HepG2 (cell line): ENCODE results near the gene FSD2. TPM values are rescaled to one million over a fixed set of nuclear protein-coding genes. Genes with fewer than 3 reads are reported as not detected.
A peak's percentile ranks its signal among the peaks of the same experiment; 100 is the strongest.

Experiments used
- AGO1 ChIP-seq: fragments of 200-400 bp; formaldehyde crosslinking; IDR thresholded peaks from 2 replicates; pipeline ENCODE4 v1.6.1; 2017; ENCODE audit warnings: mild to moderate bottlenecking, low read depth, low read length, moderate library complexity; ENCODE audit not compliant: poor library complexity, severe bottlenecking
- BCL3 ChIP-seq: sonication (generic); formaldehyde crosslinking; IDR thresholded peaks from 2 replicates; pipeline ENCODE4 v1.5.1; 2020; ENCODE audit warnings: mild to moderate bottlenecking, missing genetic modification reagents, moderate library complexity
- BHLHE40 ChIP-seq: IDR thresholded peaks from 2 replicates; pipeline ENCODE4 v1.6.1; 2011; ENCODE audit warnings: low read length, improper control_type of control experiment
- HINFP ChIP-seq: sonication (generic); formaldehyde crosslinking; IDR thresholded peaks from 2 replicates; pipeline ENCODE4 v1.4.0; 2020; ENCODE audit warnings: low read depth, mild to moderate bottlenecking, missing genetic modification reagents
- HNF4A ChIP-seq: sonication (generic); formaldehyde crosslinking; IDR thresholded peaks from 2 replicates; pipeline ENCODE4 v1.4.0; 2020; ENCODE audit warnings: missing genetic modification reagents
- SAP130 ChIP-seq: IDR thresholded peaks from 2 replicates; pipeline ENCODE4 v1.6.1; 2016; ENCODE audit warnings: low read depth
- SETDB1 ChIP-seq: sonication (generic); formaldehyde crosslinking; IDR thresholded peaks from 2 replicates; pipeline ENCODE4 v1.5.1; 2020; ENCODE audit warnings: missing genetic modification reagents, mild to moderate bottlenecking, borderline replicate concordance
- SNRNP70 ChIP-seq: fragments of 200-400 bp; formaldehyde crosslinking; IDR thresholded peaks from 2 replicates; pipeline ENCODE4 v1.6.1; 2017; ENCODE audit warnings: mild to moderate bottlenecking, low read depth, low read length, moderate library complexity
- TP53 ChIP-seq: sonication (generic); formaldehyde crosslinking; conservative IDR thresholded peaks from 2 replicates; pipeline ENCODE4 v1.4.0; 2020; ENCODE audit warnings: missing genetic modification reagents
- ZNF17 ChIP-seq: sonication (generic); formaldehyde crosslinking; IDR thresholded peaks from 2 replicates; pipeline ENCODE4 v1.5.0; 2020; ENCODE audit warnings: mild to moderate bottlenecking, missing genetic modification reagents
- ZNF225 ChIP-seq: sonication (generic); formaldehyde crosslinking; IDR thresholded peaks from 2 replicates; pipeline ENCODE4 v1.4.0; 2020; ENCODE audit warnings: mild to moderate bottlenecking, missing genetic modification reagents
- ZNF451 ChIP-seq: sonication (generic); formaldehyde crosslinking; IDR thresholded peaks from 2 replicates; pipeline ENCODE4 v1.5.0; 2020; ENCODE audit warnings: mild to moderate bottlenecking, missing genetic modification reagents
- ZNF639 ChIP-seq: conservative IDR thresholded peaks from 2 replicates; pipeline ENCODE4 v1.6.1; 2018; ENCODE audit warnings: missing genetic modification reagents
- polyA plus RNA-seq, 8 experiments: library from polyadenylated mRNA; depleted of rRNA in 3 of 8; stranded (reverse) in 7 of 8; unstranded in 1 of 8; fragments of >200 nt; fragmentation: Illumina TruSeq in 4 of 8; extraction: Trizol in 4 of 8; gene quantifications; 2 replicates each; pipeline versions ENCODE4 v1.2.1 to v1.2.3, GENCODE V29; 2011 to 2016; ENCODE audit warnings: low read depth in 4 of 8, missing spikeins in 1 of 8, mixed read lengths in 1 of 8; ENCODE audit not compliant: insufficient read depth in 1 of 8
- total RNA-seq, 5 experiments: library from RNA; depleted of rRNA; stranded (reverse); fragments of >200 nt; fragmentation: Illumina TruSeq; extraction: Trizol; gene quantifications; 2 replicates each; pipeline ENCODE4 v1.2.3, GENCODE V29; 2016; ENCODE audit warnings: low read depth in 1 of 5
- TF ChIP-seq, protein P1 (sequence below), 2 experiments: IDR thresholded peaks; 2 replicates each; pipeline ENCODE4 v1.6.1; 2011 to 2012; ENCODE audit warnings: low read length in 2 of 2, borderline replicate concordance in 1 of 2, low read depth in 1 of 2, mild to moderate bottlenecking in 1 of 2, moderate library complexity in 1 of 2
- TF ChIP-seq, protein P2 (sequence below): fragments of 450-650 bp; IDR thresholded peaks from 2 replicates; pipeline ENCODE4 v1.6.1; 2017; ENCODE audit warnings: mild to moderate bottlenecking
- TF ChIP-seq, protein P3 (sequence below): IDR thresholded peaks from 2 replicates; pipeline ENCODE4 v1.6.1; 2016

Gene FSD2
- total and polyA plus RNA-seq, 2 of the 13 experiments (the other 11 are each of a cell fraction or from before 2014, with no cell fraction given): not detected

DNA sequence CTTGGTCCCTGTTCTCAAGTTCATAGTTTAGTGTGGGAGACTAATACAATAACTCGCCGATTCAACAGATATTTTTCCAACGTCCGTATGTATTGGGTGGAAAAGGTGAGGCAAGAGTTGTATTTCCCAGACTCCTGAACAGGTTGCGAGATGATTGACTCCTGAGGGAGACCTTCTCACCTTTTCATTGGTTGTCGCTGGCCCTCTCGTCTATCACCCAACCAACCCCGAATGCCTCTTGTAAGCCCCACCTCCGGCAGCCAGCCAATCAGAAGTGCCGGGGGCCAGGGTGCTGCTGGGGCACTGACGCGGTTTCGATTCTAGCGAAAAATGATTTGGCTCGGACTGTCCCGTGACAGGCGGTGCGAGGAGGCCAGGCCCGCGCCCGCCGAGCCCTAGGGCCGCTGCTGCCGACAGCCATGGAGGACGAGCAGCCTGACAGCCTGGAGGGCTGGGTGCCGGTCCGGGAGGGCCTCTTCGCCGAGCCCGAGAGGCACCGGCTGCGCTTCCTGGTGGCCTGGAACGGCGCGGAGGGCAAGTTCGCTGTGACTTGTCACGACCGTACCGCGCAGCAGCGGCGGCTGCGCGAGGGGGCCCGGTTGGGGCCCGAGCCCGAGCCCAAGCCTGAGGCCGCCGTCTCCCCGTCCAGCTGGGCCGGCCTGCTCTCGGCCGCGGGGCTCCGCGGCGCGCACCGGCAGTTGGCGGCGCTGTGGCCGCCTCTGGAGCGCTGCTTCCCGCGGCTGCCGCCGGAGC is 3.6 kb upstream of the FSD2 start, which contains the start of gene WHAMM (continued):
- TF ChIP-seq, protein P1, sequence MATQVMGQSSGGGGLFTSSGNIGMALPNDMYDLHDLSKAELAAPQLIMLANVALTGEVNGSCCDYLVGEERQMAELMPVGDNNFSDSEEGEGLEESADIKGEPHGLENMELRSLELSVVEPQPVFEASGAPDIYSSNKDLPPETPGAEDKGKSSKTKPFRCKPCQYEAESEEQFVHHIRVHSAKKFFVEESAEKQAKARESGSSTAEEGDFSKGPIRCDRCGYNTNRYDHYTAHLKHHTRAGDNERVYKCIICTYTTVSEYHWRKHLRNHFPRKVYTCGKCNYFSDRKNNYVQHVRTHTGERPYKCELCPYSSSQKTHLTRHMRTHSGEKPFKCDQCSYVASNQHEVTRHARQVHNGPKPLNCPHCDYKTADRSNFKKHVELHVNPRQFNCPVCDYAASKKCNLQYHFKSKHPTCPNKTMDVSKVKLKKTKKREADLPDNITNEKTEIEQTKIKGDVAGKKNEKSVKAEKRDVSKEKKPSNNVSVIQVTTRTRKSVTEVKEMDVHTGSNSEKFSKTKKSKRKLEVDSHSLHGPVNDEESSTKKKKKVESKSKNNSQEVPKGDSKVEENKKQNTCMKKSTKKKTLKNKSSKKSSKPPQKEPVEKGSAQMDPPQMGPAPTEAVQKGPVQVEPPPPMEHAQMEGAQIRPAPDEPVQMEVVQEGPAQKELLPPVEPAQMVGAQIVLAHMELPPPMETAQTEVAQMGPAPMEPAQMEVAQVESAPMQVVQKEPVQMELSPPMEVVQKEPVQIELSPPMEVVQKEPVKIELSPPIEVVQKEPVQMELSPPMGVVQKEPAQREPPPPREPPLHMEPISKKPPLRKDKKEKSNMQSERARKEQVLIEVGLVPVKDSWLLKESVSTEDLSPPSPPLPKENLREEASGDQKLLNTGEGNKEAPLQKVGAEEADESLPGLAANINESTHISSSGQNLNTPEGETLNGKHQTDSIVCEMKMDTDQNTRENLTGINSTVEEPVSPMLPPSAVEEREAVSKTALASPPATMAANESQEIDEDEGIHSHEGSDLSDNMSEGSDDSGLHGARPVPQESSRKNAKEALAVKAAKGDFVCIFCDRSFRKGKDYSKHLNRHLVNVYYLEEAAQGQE (IDR thresholded peaks at IDR 0.05; ENCODE audit: borderline replicate concordance in 1 of 2, low read depth in 1 of 2, low read length in 2 of 2): no peak
- TF ChIP-seq ZNF225 (CRISPR knock-in tag): 0 out of 2 replicates have a peak, but pooled peaks have one; percentile 61
- TF ChIP-seq ZNF639 (CRISPR knock-in tag): no peak
- 0 out of 2 replicates have a peak, but pooled peaks have one; percentile 64 for TF ChIP-seq TP53 (CRISPR knock-in tag)
- peak; percentile 86 for TF ChIP-seq SAP130 (CRISPR knock-in tag)
- no peak for TF ChIP-seq ZNF17 (CRISPR knock-in tag)
- no peak for TF ChIP-seq HNF4A (CRISPR knock-in tag)
- TF ChIP-seq ZNF451: 0 out of 2 replicates have a peak, but pooled peaks have one; percentile 12
- TF ChIP-seq BHLHE40: peak; percentile 52
- TF ChIP-seq, protein P2, sequence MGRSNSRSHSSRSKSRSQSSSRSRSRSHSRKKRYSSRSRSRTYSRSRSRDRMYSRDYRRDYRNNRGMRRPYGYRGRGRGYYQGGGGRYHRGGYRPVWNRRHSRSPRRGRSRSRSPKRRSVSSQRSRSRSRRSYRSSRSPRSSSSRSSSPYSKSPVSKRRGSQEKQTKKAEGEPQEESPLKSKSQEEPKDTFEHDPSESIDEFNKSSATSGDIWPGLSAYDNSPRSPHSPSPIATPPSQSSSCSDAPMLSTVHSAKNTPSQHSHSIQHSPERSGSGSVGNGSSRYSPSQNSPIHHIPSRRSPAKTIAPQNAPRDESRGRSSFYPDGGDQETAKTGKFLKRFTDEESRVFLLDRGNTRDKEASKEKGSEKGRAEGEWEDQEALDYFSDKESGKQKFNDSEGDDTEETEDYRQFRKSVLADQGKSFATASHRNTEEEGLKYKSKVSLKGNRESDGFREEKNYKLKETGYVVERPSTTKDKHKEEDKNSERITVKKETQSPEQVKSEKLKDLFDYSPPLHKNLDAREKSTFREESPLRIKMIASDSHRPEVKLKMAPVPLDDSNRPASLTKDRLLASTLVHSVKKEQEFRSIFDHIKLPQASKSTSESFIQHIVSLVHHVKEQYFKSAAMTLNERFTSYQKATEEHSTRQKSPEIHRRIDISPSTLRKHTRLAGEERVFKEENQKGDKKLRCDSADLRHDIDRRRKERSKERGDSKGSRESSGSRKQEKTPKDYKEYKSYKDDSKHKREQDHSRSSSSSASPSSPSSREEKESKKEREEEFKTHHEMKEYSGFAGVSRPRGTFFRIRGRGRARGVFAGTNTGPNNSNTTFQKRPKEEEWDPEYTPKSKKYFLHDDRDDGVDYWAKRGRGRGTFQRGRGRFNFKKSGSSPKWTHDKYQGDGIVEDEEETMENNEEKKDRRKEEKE: no peak
- no peak for TF ChIP-seq SNRNP70
- TF ChIP-seq, protein P3, sequence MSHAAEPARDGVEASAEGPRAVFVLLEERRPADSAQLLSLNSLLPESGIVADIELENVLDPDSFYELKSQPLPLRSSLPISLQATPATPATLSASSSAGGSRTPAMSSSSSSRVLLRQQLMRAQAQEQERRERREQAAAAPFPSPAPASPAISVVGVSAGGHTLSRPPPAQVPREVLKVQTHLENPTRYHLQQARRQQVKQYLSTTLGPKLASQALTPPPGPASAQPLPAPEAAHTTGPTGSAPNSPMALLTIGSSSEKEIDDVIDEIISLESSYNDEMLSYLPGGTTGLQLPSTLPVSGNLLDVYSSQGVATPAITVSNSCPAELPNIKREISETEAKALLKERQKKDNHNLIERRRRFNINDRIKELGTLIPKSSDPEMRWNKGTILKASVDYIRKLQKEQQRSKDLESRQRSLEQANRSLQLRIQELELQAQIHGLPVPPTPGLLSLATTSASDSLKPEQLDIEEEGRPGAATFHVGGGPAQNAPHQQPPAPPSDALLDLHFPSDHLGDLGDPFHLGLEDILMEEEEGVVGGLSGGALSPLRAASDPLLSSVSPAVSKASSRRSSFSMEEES: peak; percentile 87
- peak; percentile 64; the same call in 1 of the 2 replicates for TF ChIP-seq BCL3 (CRISPR knock-in tag)
- TF ChIP-seq HINFP: peak; percentile 77; the same call in 1 of the 2 replicates
- no peak for TF ChIP-seq SETDB1 (CRISPR knock-in tag)
- no peak for TF ChIP-seq AGO1
